ENCODE data around the gene AOPEP.

AOPEP gene

DNA sequence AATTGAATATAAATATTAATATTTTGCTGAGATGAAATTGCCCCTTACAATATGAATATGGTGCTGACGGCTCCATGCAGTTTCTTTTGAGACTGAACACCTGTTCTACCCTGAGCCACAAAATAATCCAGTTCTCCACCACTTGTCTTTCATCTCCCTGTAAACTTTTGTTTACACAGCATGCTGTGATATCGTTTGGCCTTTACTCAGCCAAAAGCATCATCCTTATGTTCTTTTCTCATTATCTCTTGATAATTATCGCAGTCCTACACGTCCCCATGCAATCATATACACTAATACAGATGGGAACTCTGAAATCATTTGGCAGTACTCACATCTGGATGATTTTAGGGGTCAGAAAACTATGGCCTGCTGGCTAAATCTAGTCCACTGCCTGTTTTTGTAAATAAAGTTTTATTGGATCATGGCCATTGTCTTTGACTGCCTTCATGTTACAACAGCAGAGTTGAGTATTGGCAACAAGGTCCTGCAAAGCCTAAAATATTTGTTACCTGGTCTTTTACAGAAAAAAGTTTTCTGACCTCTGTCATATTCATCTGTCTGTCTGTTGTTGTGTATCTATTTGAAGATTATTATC is 53.3 kb downstream of the AOPEP start:
- Histone ChIP-seq H3K4me3 (ENCODE audit: low read length, poor library complexity, severe bottlenecking) (no peak overlapping the region), H3F3A (ENCODE audit: low read depth) (no peaks in the 10 kb centered on the region), H3K36me3 (ENCODE audit: insufficient read depth, low read length) (no peaks in the 10 kb centered on the region), H3K4me1 (ENCODE audit: insufficient read depth, low read length, poor library complexity, severe bottlenecking) (peaks cover 3% of the 10 kb centered on the region), H3K79me2 (ENCODE audit: insufficient read depth, low read length) (no peaks in the 10 kb centered on the region), H3K27me3 (ENCODE audit: insufficient read depth, low read length, poor library complexity, severe bottlenecking) (no peaks in the 10 kb centered on the region), H3K4me2 (ENCODE audit: low read depth, low read length, poor library complexity, severe bottlenecking) (no peak overlapping the region), H3K9me2 (replicated peaks; ENCODE audit: low read depth, low read length) (no peaks in the 10 kb centered on the region), H2AFZ (ENCODE audit: low read length) (no peak overlapping the region), H3K9ac (ENCODE audit: low read depth, low read length, poor library complexity, severe bottlenecking) (no peak overlapping the region), H4K20me1 (ENCODE audit: insufficient read depth, low read length, poor library complexity, severe bottlenecking) (no peaks in the 10 kb centered on the region), H3K9me3 (ENCODE audit: insufficient read depth, low read depth, low read length) (no peaks in the 10 kb centered on the region)
- TF ChIP-seq, protein P1, sequence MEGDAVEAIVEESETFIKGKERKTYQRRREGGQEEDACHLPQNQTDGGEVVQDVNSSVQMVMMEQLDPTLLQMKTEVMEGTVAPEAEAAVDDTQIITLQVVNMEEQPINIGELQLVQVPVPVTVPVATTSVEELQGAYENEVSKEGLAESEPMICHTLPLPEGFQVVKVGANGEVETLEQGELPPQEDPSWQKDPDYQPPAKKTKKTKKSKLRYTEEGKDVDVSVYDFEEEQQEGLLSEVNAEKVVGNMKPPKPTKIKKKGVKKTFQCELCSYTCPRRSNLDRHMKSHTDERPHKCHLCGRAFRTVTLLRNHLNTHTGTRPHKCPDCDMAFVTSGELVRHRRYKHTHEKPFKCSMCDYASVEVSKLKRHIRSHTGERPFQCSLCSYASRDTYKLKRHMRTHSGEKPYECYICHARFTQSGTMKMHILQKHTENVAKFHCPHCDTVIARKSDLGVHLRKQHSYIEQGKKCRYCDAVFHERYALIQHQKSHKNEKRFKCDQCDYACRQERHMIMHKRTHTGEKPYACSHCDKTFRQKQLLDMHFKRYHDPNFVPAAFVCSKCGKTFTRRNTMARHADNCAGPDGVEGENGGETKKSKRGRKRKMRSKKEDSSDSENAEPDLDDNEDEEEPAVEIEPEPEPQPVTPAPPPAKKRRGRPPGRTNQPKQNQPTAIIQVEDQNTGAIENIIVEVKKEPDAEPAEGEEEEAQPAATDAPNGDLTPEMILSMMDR (conservative IDR thresholded peaks at IDR 0.05; ENCODE audit: low read length) = no peak
- no peak for TF ChIP-seq EZH2phosphoT487 (IDR thresholded peaks at IDR 0.05; ENCODE audit: borderline replicate concordance)

GRCh38 chr9:94780516-94780950 is 54.0 kb downstream of the AOPEP start:
- no peaks in the 10 kb centered on the region for H3K79me2 ChIP-seq (ENCODE audit: insufficient read depth, low read length)
- no peak overlapping the region for H3K9ac ChIP-seq (ENCODE audit: low read depth, low read length, poor library complexity, severe bottlenecking)
- no peak overlapping the region for H3K4me2 ChIP-seq (ENCODE audit: low read depth, low read length, poor library complexity, severe bottlenecking)
- H3K27me3 ChIP-seq (ENCODE audit: insufficient read depth, low read length, poor library complexity, severe bottlenecking) = no peaks in the 10 kb centered on the region
- no peaks in the 10 kb centered on the region for H3K36me3 ChIP-seq (ENCODE audit: insufficient read depth, low read length)
- no peaks in the 10 kb centered on the region for H3K9me2 ChIP-seq (replicated peaks; ENCODE audit: low read depth, low read length)
- no peak overlapping the region for H3K4me3 ChIP-seq (ENCODE audit: low read length, poor library complexity, severe bottlenecking)
- H4K20me1 ChIP-seq (ENCODE audit: insufficient read depth, low read length, poor library complexity, severe bottlenecking) = no peaks in the 10 kb centered on the region
- peaks cover 8% of the 10 kb centered on the region for H3K4me1 ChIP-seq (ENCODE audit: insufficient read depth, low read length, poor library complexity, severe bottlenecking)
- no peaks in the 10 kb centered on the region for H3K9me3 ChIP-seq (ENCODE audit: insufficient read depth, low read depth, low read length)
- no peaks in the 10 kb centered on the region for H3F3A ChIP-seq (ENCODE audit: low read depth)
- no peak overlapping the region for H2AFZ ChIP-seq (ENCODE audit: low read length)
- TF ChIP-seq EZH2phosphoT487 (IDR thresholded peaks at IDR 0.05; ENCODE audit: borderline replicate concordance) = no peak
- TF ChIP-seq, protein P1 (conservative IDR thresholded peaks at IDR 0.05; ENCODE audit: low read length) = no peak

DNA sequence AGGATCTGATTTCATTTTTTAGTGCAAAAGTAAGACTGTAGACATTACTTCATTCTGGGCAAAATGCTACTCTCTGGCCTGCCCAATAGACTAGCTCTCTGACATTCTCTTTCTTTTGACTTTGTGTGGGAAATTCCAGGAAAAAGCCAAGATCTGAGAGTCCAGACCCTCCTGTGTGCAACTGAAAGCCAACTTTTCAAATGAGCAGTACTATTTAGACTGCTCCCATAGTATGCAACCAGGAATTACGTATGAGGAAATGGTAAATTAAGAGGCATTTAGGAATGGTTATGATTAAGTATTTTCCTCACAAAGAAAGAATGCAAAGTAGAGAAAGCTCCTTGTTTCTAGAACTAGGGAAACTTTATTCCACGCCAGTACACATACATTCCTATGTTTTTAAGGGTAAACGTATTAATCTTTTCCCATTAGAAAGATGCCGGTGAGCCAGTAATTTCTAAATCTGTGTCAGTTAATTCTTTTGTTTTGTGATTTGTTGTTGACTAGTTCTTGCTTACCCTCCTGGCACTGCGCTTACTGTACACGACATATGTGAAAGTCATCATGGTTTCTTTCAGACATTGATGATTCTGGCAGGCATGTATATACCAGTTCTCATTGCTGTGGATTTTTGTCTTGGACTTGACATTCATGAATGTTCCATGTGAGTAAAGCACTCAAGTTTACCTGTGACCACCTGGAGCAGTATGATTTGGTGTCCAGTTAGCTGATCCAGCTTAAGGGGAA is 56.0 kb downstream of the AOPEP start:
- TF ChIP-seq, protein P1 (conservative IDR thresholded peaks at IDR 0.05; ENCODE audit: low read length) = no peak
- TF ChIP-seq EZH2phosphoT487 (IDR thresholded peaks at IDR 0.05; ENCODE audit: borderline replicate concordance) = no peak
- H2AFZ ChIP-seq (ENCODE audit: low read length) = no peak overlapping the region
- no peaks in the 10 kb centered on the region for H3K27me3 ChIP-seq (ENCODE audit: insufficient read depth, low read length, poor library complexity, severe bottlenecking)
- H4K20me1 ChIP-seq (ENCODE audit: insufficient read depth, low read length, poor library complexity, severe bottlenecking) = no peaks in the 10 kb centered on the region
- H3K9me2 ChIP-seq (replicated peaks; ENCODE audit: low read depth, low read length) = no peaks in the 10 kb centered on the region
- H3K79me2 ChIP-seq (ENCODE audit: insufficient read depth, low read length) = no peaks in the 10 kb centered on the region
- no peak overlapping the region for H3K9ac ChIP-seq (ENCODE audit: low read depth, low read length, poor library complexity, severe bottlenecking)
- no peaks in the 10 kb centered on the region for H3K9me3 ChIP-seq (ENCODE audit: insufficient read depth, low read depth, low read length)
- no peaks in the 10 kb centered on the region for H3F3A ChIP-seq (ENCODE audit: low read depth)
- H3K4me3 ChIP-seq (ENCODE audit: low read length, poor library complexity, severe bottlenecking) = no peak overlapping the region
- H3K4me2 ChIP-seq (ENCODE audit: low read depth, low read length, poor library complexity, severe bottlenecking) = no peak overlapping the region
- H3K4me1 ChIP-seq (ENCODE audit: insufficient read depth, low read length, poor library complexity, severe bottlenecking) = peaks cover 28% of the 10 kb centered on the region
- H3K36me3 ChIP-seq (ENCODE audit: insufficient read depth, low read length) = no peaks in the 10 kb centered on the region
